Hepatocyte (in vitro differentiated cells): ENCODE measurements around the gene CLK1.

Experiments
- EZH2 ChIP-seq: fragments of 200-600 bp; sonication (generic); IDR thresholded peaks from 2 replicates; pipeline ENCODE4 v1.6.1; 2016; ENCODE audit warnings: antibody characterized with exemption, mild to moderate bottlenecking, borderline replicate concordance
- EZH2phosphoT487 ChIP-seq: fragments of 200-600 bp; sonication (generic); IDR thresholded peaks from one replicate; pipeline ENCODE4 v1.6.1; 2018; ENCODE audit warnings: antibody characterized with exemption, mild to moderate bottlenecking, low read depth, moderate library complexity; ENCODE audit not compliant: unreplicated experiment, severe bottlenecking
- TF ChIP-seq, protein P1 (sequence below): fragments of 200-600 bp; sonication (generic); IDR thresholded peaks from 2 replicates; pipeline ENCODE4 v1.5.1; 2016; ENCODE audit warnings: antibody characterized with exemption, mild to moderate bottlenecking; ENCODE audit not compliant: poor library complexity

DNA sequence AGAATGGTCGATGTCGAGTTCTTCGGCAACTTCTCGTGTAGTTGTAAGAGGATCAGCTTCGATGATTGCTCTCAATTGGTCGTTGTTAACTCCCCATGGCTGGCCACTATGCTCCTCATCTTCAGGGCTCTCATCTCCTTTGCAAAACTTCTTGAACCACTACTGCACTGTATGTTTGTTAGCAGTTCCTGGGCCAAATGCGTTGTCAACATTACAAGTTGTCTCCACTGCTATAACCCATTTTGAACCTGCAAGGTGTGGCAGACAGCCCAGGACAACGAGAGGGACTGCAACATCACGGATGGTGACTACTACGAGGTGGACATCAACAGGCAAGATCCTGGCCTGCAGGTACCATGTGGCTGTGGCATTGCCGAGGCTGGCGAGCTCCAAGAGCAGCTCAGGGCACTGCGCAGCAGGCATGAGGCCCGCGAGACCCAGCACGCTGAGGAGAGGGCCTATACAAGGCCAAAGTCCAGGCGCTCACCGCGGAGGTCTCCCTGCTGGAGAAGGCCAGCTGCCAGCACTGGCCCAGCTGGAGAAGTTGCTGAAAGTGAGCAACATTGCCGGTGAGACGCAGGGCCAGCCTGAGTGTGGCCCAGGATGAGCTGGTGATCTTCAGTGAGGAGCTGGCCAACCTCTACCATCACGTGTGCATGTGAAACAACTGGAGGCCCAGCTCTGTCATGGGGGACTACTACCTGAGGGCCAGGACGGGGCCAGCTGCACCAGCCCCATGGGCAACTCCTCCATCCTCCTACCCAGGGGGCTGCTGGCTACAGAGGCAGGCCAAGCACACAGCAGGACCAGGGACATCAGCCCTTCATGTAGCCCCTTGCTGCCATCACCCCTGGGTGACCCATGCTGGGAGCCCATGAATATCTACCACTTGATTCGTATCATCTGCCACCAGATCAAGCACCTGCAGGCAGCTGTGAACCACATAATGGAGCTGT, 20.2 kb downstream of the CLK1 start:
- TF ChIP-seq, protein P1, sequence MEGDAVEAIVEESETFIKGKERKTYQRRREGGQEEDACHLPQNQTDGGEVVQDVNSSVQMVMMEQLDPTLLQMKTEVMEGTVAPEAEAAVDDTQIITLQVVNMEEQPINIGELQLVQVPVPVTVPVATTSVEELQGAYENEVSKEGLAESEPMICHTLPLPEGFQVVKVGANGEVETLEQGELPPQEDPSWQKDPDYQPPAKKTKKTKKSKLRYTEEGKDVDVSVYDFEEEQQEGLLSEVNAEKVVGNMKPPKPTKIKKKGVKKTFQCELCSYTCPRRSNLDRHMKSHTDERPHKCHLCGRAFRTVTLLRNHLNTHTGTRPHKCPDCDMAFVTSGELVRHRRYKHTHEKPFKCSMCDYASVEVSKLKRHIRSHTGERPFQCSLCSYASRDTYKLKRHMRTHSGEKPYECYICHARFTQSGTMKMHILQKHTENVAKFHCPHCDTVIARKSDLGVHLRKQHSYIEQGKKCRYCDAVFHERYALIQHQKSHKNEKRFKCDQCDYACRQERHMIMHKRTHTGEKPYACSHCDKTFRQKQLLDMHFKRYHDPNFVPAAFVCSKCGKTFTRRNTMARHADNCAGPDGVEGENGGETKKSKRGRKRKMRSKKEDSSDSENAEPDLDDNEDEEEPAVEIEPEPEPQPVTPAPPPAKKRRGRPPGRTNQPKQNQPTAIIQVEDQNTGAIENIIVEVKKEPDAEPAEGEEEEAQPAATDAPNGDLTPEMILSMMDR = no peak
- TF ChIP-seq EZH2phosphoT487 (no peak), EZH2 (no peak)
